ENCODE measurements around the gene CDS1.
"Not testable (repeated sequence)": the region's sequence is repeated elsewhere in the genome, so short reads cannot be mapped to it uniquely, and the experiment has no call there.

CDS1 gene

GRCh38 chr4:84669201-84669600, 86.3 kb downstream of the CDS1 start:
- no peak for DNase-seq (ENCODE audit: extremely low read depth in 1 of 2, low read depth in 1 of 2)

DNA sequence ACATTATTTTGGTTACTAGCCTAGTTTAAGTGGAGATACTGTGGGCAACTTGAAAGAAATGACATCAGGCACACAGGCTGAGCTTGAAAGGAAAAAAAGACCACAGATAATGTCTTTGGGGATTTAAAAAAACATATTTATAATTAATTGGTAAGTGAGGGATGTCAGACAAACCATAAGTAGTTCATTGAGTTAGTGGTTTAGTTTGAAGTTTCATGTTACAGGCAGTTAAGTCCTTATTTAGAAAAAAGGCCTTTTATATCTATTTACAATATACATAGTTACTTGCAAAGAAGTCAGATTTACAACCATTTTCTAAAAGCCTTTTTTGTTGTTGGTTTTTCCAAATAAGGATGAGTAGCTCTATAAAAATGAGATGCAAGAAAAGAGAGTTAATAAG, 89.2 kb downstream of the CDS1 start:
- DNase-seq (ENCODE audit: extremely low read depth in 1 of 2, low read depth in 1 of 2) = no peak

DNA sequence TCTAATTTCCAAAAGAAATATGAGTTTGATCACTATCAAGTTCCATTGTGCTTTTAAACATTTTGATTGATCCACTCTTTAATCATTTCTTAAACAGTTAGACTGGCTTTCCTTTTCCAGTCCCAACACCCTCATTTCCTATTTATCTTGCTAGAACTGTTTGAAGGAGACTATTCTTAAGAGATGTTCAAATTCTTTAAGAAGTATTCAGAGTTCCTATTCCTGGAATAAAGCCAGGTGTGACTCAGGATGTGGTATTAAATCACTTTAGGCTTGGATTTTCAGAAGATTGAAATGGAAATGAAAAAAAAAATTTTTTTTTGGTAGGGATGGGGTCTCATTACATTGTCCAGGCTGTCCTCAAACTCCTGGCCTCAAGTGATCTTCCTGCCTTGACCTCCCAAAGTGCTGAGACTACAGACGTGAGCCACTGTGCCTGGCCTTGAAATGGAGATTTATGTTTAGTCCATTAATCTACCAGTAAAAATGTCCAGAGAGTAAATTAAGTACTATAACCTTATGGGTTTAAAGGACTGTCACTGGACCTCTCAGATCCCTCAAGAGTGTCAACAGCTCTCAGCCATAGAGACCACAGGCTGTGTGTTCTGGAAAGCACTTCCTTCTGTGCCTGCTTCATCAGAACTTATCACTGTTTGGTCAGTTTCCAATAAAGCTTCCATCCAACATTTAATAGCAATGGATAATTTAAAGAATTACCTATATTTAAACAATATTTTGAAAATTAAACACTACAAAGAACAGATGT, 90.7 kb downstream of the CDS1 start:
- no peak for DNase-seq (ENCODE audit: extremely low read depth in 1 of 2, low read depth in 1 of 2)

DNA sequence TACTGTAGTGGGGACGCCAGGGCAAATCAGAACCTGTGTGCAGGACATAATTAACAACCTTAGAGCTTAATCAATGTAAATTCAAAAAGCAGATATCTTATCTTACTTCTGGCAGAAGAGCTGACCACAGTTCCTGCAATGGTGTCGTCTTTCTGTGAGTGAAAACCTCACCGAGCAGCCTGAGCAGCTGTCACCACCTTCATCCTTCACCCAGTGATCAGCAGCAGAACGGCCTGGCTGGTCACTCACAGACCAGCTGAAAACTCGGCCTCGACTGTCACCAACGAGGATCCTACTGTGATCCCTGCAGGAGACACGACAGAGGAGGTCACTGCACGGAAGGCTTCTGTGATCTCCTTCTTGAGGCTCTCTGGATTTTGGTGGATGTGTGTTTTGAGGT, 94.2 kb downstream of the CDS1 start:
- no peak for DNase-seq (ENCODE audit: extremely low read depth in 1 of 2, low read depth in 1 of 2)

- no peak for DNase-seq (ENCODE audit: extremely low read depth in 1 of 2, low read depth in 1 of 2)
Measured at GRCh38 chr4:84677995-84678394, 95.1 kb downstream of the CDS1 start.

DNA sequence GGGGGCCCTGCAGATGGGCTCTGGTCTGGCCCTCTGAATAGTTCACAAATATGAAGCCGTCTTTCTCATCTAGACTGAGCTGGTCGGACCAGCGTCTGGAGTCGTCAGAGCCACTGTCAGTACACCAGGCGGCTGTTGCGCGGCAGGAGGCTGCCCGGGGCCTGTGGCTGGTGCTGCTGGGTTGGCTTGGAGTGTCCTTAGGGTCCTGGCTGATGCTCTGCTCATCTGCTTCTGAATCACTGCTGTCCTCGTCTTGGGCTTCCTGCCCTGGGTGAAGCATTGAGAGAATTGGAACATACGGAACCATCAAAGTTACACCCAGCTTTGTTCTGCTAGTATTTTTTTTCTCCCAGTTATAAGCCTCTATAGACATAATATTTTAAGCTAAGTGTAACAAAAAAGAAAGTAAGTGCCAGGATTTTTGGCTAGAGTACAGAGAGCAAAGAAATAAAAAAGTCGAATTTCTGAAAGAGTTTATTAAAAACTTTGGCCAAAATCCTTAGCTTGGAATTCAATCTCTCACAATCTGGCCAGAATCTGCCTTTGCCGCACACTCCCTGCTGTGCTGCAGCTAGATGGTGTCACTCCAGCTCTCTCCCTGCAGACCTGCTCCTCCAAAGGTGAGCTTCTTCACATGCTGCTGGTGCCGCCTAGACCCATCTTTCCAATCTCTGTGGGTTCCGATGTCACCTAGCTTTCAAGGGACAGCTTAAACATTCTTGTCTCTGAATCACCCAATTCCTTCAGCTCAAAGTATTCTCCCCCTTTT, 96.2 kb downstream of the CDS1 start:
- DNase-seq (ENCODE audit: extremely low read depth in 1 of 2, low read depth in 1 of 2) = no peak

GRCh38 chr4:84680956-84681355, 98.0 kb downstream of the CDS1 start:
- no peak for DNase-seq (ENCODE audit: extremely low read depth in 1 of 2, low read depth in 1 of 2)

DNA sequence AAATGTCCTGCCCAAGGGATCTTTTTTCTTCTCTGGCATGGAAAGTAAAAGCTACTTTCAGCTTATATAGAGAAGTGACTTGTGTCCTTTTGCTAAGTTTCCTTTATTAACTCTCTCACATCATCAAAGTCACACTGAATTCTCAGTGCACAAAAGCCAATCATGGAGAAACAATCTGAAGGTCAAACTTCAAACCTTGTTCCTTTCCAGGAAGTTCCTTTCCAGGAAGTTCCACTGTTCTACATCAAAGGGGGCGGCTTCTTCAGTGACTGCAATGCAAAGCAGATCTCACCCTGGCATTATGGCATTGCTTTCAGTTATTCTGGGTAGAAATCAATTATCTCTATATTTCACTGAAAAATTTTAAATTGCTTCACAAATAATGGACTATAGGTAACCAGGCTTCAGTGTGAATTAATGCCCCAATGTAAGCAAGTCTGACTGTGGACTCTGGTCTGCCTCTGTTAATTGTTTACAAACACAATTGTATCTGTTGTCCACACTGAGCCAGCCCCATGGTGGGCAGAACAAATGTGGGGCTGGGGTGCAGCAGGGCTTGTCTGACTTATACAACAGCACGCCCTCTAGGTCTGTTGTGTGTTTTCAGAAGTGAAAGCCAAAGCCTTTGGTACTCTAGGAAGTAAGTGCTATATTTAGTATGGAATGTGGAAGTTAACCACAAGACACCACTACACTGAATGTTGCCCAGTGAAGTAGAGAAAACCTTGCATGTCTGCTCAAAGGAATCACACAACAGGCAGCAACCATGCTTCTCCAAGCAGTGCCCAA, 98.8 kb downstream of the CDS1 start:
- DNase-seq (ENCODE audit: extremely low read depth in 1 of 2, low read depth in 1 of 2) = no peak

DNA sequence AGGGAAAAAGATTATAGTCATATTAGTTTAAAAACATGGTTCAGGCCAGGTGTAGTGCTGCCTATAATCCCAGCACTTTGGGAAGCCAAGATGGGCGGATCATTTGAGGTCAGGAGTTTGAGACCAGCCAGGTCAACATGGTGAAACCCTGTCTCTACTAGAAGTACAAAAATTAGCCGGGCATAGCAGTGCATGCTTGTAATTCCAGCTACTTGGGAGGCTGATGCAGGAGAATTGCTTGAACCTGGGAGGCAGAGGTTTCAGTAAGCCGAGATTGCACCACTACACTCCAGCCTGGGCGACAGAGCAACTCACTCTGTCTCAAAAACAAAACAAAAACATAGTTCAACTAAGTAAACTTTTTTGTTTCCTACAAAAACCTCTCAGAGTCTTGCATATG, 99.7 kb downstream of the CDS1 start:
- DNase-seq (ENCODE audit: extremely low read depth in 1 of 2, low read depth in 1 of 2) = not testable (repeated sequence)

- DNase-seq (ENCODE audit: extremely low read depth in 1 of 2, low read depth in 1 of 2) = no peak
Measured at GRCh38 chr4:84683064-84683850, 100.3 kb downstream of the CDS1 start.

- no peak for DNase-seq (ENCODE audit: extremely low read depth in 1 of 2, low read depth in 1 of 2)
Measured at GRCh38 chr4:84684361-84684760, 101.4 kb downstream of the CDS1 start.

DNA sequence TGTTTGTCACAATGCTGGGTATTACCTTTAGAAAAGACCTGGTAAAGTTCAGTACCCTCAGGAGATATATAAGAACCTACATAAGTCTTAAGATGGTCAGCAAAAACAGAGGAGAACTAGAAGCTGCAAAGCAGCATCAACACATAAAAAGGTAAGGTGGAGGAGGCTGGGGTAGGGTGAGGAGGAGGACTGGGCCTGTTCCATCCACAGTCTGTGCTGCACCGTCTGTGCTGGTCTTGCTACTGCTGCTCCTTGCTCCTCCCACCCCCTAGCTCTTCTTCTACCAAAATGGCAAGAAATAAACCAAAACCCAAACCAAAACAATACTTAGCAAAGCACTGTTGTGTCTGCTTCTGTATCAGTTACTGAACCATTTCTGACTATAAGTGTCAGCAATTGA, 102.2 kb downstream of the CDS1 start:
- no peak for DNase-seq (ENCODE audit: extremely low read depth in 1 of 2, low read depth in 1 of 2)

GRCh38 chr4:84688605-84689004, 105.7 kb downstream of the CDS1 start:
- DNase-seq (ENCODE audit: extremely low read depth in 1 of 2, low read depth in 1 of 2) = no peak

GRCh38 chr4:84689197-84689596, 106.3 kb downstream of the CDS1 start:
- DNase-seq (ENCODE audit: extremely low read depth in 1 of 2, low read depth in 1 of 2) = no peak

GRCh38 chr4:84690481-84690880, 107.6 kb downstream of the CDS1 start:
- no peak for DNase-seq (ENCODE audit: extremely low read depth in 1 of 2, low read depth in 1 of 2)

GRCh38 chr4:84691170-84691691, 108.3 kb downstream of the CDS1 start:
- DNase-seq (ENCODE audit: extremely low read depth in 1 of 2, low read depth in 1 of 2) = no peak

DNA sequence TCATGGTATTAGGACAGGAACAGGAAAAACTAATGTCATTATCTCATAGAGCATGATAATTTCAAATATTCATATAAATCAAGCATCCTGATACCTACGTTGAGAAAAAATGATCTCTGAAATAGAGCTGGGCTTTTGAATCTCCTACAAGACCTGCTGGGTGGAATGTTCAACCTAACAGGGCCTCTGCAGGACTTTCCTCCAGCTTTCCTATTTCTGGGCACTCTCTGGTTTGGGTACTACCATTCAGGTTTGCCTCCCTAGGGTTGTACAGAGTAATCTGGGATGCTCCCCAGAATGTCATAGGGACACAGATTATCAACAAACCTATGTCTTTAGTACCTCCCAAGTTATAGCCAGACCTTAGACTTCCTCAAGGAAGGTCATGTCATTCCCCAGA, 108.9 kb downstream of the CDS1 start:
- DNase-seq (ENCODE audit: extremely low read depth in 1 of 2, low read depth in 1 of 2) = no peak

- DNase-seq (ENCODE audit: extremely low read depth in 1 of 2, low read depth in 1 of 2) = no peak
Measured at GRCh38 chr4:84697159-84697558, 114.2 kb downstream of the CDS1 start.

GRCh38 chr4:84697615-84698201, 114.8 kb downstream of the CDS1 start:
- DNase-seq (ENCODE audit: extremely low read depth in 1 of 2, low read depth in 1 of 2) = no peak

GRCh38 chr4:84699001-84699671, 116.2 kb downstream of the CDS1 start:
- DNase-seq (ENCODE audit: extremely low read depth in 1 of 2, low read depth in 1 of 2) = no peak

All from activated CD8-positive, alpha-beta memory T cell treated with anti-CD3 and anti-CD28 coated beads for 1 hour (primary cell).